ENCODE results near the gene ARG2. TPM values are rescaled to one million over a fixed set of nuclear protein-coding genes. Genes with fewer than 3 reads are reported as not detected.
A peak's percentile ranks its signal among the peaks of the same experiment; 100 is the strongest.

ARG2 gene
- polyA plus RNA-seq, 1 donor (not counting 4 experiments of a cell fraction or from before 2014, with no cell fraction given), result 8.2 TPM

GRCh38 chr14:67695394-67695949 lies 75.8 kb downstream of the ARG2 start, which contains the start of gene RDH11:
Gene RDH11, minus strand, starts transcription at chr14:67695764. Its CDS starts 61 bp downstream, at chr14:67695703.
- peaks cover 2% of the 10 kb centered on the region for H4K20me1 ChIP-seq (ENCODE audit: control insufficient read depth, extremely low read depth, insufficient read depth, low read length)
- FAIRE-seq (peak; percentile 46), DNase-seq (ENCODE audit: low read depth, low spot score) (peak; percentile 48)
- peak within 1 kb of the TSS; percentile 73 to 90 (median 89) for H3K4me3 ChIP-seq (ENCODE audit: control insufficient read depth in 2 of 3, extremely low read depth in 1 of 3, insufficient read depth in 2 of 3, low read depth in 1 of 3, low read length in 3 of 3)
- dilution Hi-C loops (cut with MboI; ENCODE audit: extremely low pct_ligation_motif_present, low sequenced_read_pairs), result no loop called here
- H3K27me3 ChIP-seq (ENCODE audit: control insufficient read depth, extremely low read depth, insufficient read depth, low read length), result no peaks in the 10 kb centered on the region
- H3K9me3 ChIP-seq (ENCODE audit: control insufficient read depth, low read depth, low read length), result no peaks in the 10 kb centered on the region
- H3K36me3 ChIP-seq (ENCODE audit: control insufficient read depth in 2 of 2, extremely low read depth in 1 of 2, insufficient read depth in 2 of 2, low read length in 2 of 2), result peaks cover 13 to 16% of the 10 kb centered on the region in 2 experiments
- peaks cover 45% of the 10 kb centered on the region for H3K79me2 ChIP-seq (ENCODE audit: control insufficient read depth, insufficient read depth, low read length)
- TF ChIP-seq EZH2 (IDR thresholded peaks at IDR 0.05; ENCODE audit: low read length), result no peak
- TF ChIP-seq CTCF (optimal IDR thresholded peaks at IDR 0.05 in 1 of 3, IDR thresholded peaks at IDR 0.05 in 1 of 3, conservative IDR thresholded peaks at IDR 0.05 in 1 of 3; ENCODE audit: extremely low read depth in 1 of 3, insufficient read depth in 2 of 3, low read length in 3 of 3), result no peak
- peak within 1 kb of the TSS; percentile 89 for H3K27ac ChIP-seq (ENCODE audit: control insufficient read depth, insufficient read depth, low read length)
- H3K9ac ChIP-seq (ENCODE audit: control insufficient read depth, extremely low read depth, insufficient read depth, low read length), result peak within 1 kb of the TSS; percentile 87
- peaks cover 21% of the 10 kb centered on the region for H3K4me1 ChIP-seq (ENCODE audit: control insufficient read depth, extremely low read depth, insufficient read depth, low read length)
- no peaks in the 10 kb centered on the region for H3K9me1 ChIP-seq (ENCODE audit: control insufficient read depth, extremely low read depth, insufficient read depth, low read length)
- H3K4me2 ChIP-seq (ENCODE audit: control insufficient read depth, extremely low read depth, insufficient read depth, low read depth, low read length), result peak within 1 kb of the TSS; percentile 51
- peak within 1 kb of the TSS; percentile 39 for H2AFZ ChIP-seq (ENCODE audit: control insufficient read depth, low read length)

GRCh38 chr14:67697006-67697405 lies 77.3 kb downstream of the ARG2 start:
- Histone ChIP-seq H3K4me3 (ENCODE audit: control insufficient read depth in 2 of 3, extremely low read depth in 1 of 3, insufficient read depth in 2 of 3, low read depth in 1 of 3, low read length in 3 of 3) (no peak overlapping the region), H3K27ac (ENCODE audit: control insufficient read depth, insufficient read depth, low read length) (no peak overlapping the region), H3K36me3 (ENCODE audit: control insufficient read depth in 2 of 2, extremely low read depth in 1 of 2, insufficient read depth in 2 of 2, low read length in 2 of 2) (peaks cover 5 to 6% of the 10 kb centered on the region in 2 experiments), H3K79me2 (ENCODE audit: control insufficient read depth, insufficient read depth, low read length) (peaks cover 30% of the 10 kb centered on the region), H4K20me1 (ENCODE audit: control insufficient read depth, extremely low read depth, insufficient read depth, low read length) (peaks cover 2% of the 10 kb centered on the region), H2AFZ (ENCODE audit: control insufficient read depth, low read length) (no peak overlapping the region), H3K9me3 (ENCODE audit: control insufficient read depth, low read depth, low read length) (no peaks in the 10 kb centered on the region), H3K27me3 (ENCODE audit: control insufficient read depth, extremely low read depth, insufficient read depth, low read length) (no peaks in the 10 kb centered on the region), H3K9me1 (ENCODE audit: control insufficient read depth, extremely low read depth, insufficient read depth, low read length) (no peaks in the 10 kb centered on the region), H3K9ac (ENCODE audit: control insufficient read depth, extremely low read depth, insufficient read depth, low read length) (no peak overlapping the region), H3K4me1 (ENCODE audit: control insufficient read depth, extremely low read depth, insufficient read depth, low read length) (peaks cover 20% of the 10 kb centered on the region), H3K4me2 (ENCODE audit: control insufficient read depth, extremely low read depth, insufficient read depth, low read depth, low read length) (no peak overlapping the region)
- no peak for DNase-seq (ENCODE audit: low read depth, low spot score)
- dilution Hi-C loops (cut with MboI; ENCODE audit: extremely low pct_ligation_motif_present, low sequenced_read_pairs), result no loop called here
- TF ChIP-seq EZH2 (IDR thresholded peaks at IDR 0.05; ENCODE audit: low read length) (no peak), CTCF (optimal IDR thresholded peaks at IDR 0.05 in 1 of 3, IDR thresholded peaks at IDR 0.05 in 1 of 3, conservative IDR thresholded peaks at IDR 0.05 in 1 of 3; ENCODE audit: extremely low read depth in 1 of 3, insufficient read depth in 2 of 3, low read length in 3 of 3) (no peak)
- no peak for FAIRE-seq

All from keratinocyte (primary cell).